T-cell (primary cell): ENCODE data around the gene TBCEL. TPM values are rescaled to one million over a fixed set of nuclear protein-coding genes. Genes with fewer than 3 reads are reported as not detected.

Source experiments
- ATAC-seq, 4 experiments: fragments of 200-7000 bp in 3 of 4; fragments of 150-1000 bp in 1 of 4; cut with Tn5 transposase; replicated peaks in 1 of 4; 1 replicate in 3 of 4; 2 replicates in 1 of 4; pipeline ENCODE4 v1.10.0; 2021; ENCODE audit warnings: moderate library complexity in 3 of 4, mild to moderate bottlenecking in 2 of 4, moderate number of reproducible peaks in 1 of 4
- CTCF ChIA-PET, 2 donors: fragments of 300-600 bp; sonication (Branson Sonifier 250); formaldehyde crosslinking; loops; one replicate each; lab custom pipeline; 2022; ENCODE audit warnings: antibody characterized with exemption in 2 of 2; lab: Charles Lee
- POLR2A ChIA-PET, 2 donors: fragments of 300-600 bp; sonication (Branson Sonifier 250); formaldehyde crosslinking; loops; one replicate each; lab custom pipeline; 2022; ENCODE audit warnings: antibody characterized with exemption in 2 of 2; lab: Charles Lee
- DNase-seq, 35 experiments: peaks; one replicate each; pipeline versions ENCODE4 v3.0.0 to v3.0.0-alpha.2; 2013 to 2023
- H3K27ac ChIP-seq: one replicate; pipeline ENCODE4 v1.5.1; 2013; ENCODE audit warnings: low read length
- H3K27me3 ChIP-seq, 2 experiments: replicated peaks in 1 of 2; 1 replicate in 1 of 2; 2 replicates in 1 of 2; pipeline versions ENCODE4 v1.6.1 to v1.7.0; 2013; ENCODE audit warnings: low read length in 1 of 2, mixed read lengths in 1 of 2; ENCODE audit not compliant: control insufficient read depth in 2 of 2, insufficient read depth in 2 of 2; ENCODE audit errors: extremely low read depth in 1 of 2
- H3K36me3 ChIP-seq, 2 donors: 1 replicate in 1 of 2; 2 replicates in 1 of 2; pipeline versions ENCODE4 v1.6.1 to v1.7.0; 2013; ENCODE audit warnings: low read length in 1 of 2; ENCODE audit not compliant: control insufficient read depth in 2 of 2, insufficient read depth in 1 of 2; ENCODE audit errors: extremely low read depth in 1 of 2
- H3K4me1 ChIP-seq, 2 experiments: 1 replicate in 1 of 2; 2 replicates in 1 of 2; pipeline versions ENCODE4 v1.6.1 to v1.7.0; 2013; ENCODE audit warnings: low read length in 2 of 2, mixed read lengths in 1 of 2; ENCODE audit not compliant: insufficient read depth in 2 of 2, control insufficient read depth in 1 of 2; ENCODE audit errors: extremely low read depth in 1 of 2
- H3K4me3 ChIP-seq, 2 donors: 1 replicate in 1 of 2; 2 replicates in 1 of 2; pipeline versions ENCODE4 v1.5.1 to v1.7.0; 2013; ENCODE audit warnings: mild to moderate bottlenecking in 2 of 2, low read length in 1 of 2, moderate library complexity in 1 of 2; ENCODE audit not compliant: control insufficient read depth in 1 of 2; ENCODE audit errors: extremely low read depth in 1 of 2
- H3K9me3 ChIP-seq: 2 replicates; pipeline ENCODE4 v1.7.0; 2013
- H3K27ac Mint-ChIP-seq, 2 donors: one replicate each; pipeline ENCODE4 v1.8.0; 2020 to 2021; ENCODE audit warnings: mild to moderate bottlenecking in 2 of 2, mixed read lengths in 2 of 2
- H3K27me3 Mint-ChIP-seq, 2 donors: one replicate each; pipeline ENCODE4 v1.8.0; 2021 to 2022; ENCODE audit warnings: mixed read lengths in 2 of 2
- H3K36me3 Mint-ChIP-seq: one replicate; pipeline ENCODE4 v1.8.0; 2021; ENCODE audit warnings: mixed read lengths
- H3K4me1 Mint-ChIP-seq, 3 donors: one replicate each; pipeline ENCODE4 v1.8.0; 2020 to 2022; ENCODE audit warnings: mixed read lengths in 3 of 3, mild to moderate bottlenecking in 1 of 3
- H3K4me3 Mint-ChIP-seq, 3 donors: one replicate each; pipeline ENCODE4 v1.8.0; 2020 to 2022; ENCODE audit warnings: mild to moderate bottlenecking in 3 of 3, mixed read lengths in 3 of 3, moderate library complexity in 3 of 3
- H3K9me3 Mint-ChIP-seq, 3 donors: one replicate each; pipeline ENCODE4 v1.8.0; 2020 to 2022; ENCODE audit warnings: mixed read lengths in 3 of 3
- WGBS: methylation state at CpG from one replicate; pipeline ENCODE4 v1.1.5; 2013; ENCODE audit warnings: missing lambda C conversion rate; ENCODE audit not compliant: insufficient coverage; 5-methylcytosine and 5-hydroxymethylcytosine counted together
- total RNA-seq, 35 experiments: library from RNA in 6 of 35; stranded (reverse) in 6 of 35; fragments of 120-200 nt in 1 of 35; gene quantifications; one replicate each; pipeline versions ENCODE4 v1.2.1 to v1.2.4 and lab custom pipeline; 2013 to 2026

Gene TBCEL
- total RNA-seq, 5 donors from 2014 or later (not counting 1 experiment from before 2014, with no cell fraction given): 16.0 to 26.4 (median 19.0) TPM

DNA sequence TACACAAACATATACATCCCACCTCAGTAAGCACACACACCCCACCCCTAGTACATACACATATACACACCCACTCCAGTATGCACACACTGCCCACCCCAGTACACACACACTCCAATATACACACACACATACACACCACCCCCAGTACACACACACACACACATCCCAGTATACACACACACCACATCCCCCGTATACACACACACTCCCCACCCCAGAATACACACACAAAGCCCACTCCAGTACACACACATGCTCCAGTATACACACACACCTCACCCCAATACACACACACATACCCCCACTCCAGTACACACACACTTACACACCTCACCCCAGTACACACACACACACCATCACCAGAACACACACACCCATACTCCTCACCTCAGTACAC is 84.5 kb downstream of the TBCEL start:
- no peak for DNase-seq
- Mint-ChIP-seq H3K36me3 (no peaks in the 10 kb centered on the region), H3K4me1 (peaks cover 0 to 7% (median 3%) of the 10 kb centered on the region in 3 donors), H3K27ac (no peak overlapping the region), H3K9me3 (no peaks in the 10 kb centered on the region), H3K4me3 (no peak overlapping the region), H3K27me3 (peaks cover 7 to 12% of the 10 kb centered on the region in 2 donors)
- no peak for ATAC-seq
- H3K27ac ChIP-seq: no peak overlapping the region
- H3K9me3 ChIP-seq: no peaks in the 10 kb centered on the region
- H3K27me3 ChIP-seq: peaks cover 2 to 10% of the 10 kb centered on the region in 2 experiments
- H3K36me3 ChIP-seq: no peaks in the 10 kb centered on the region
- ChIA-PET CTCF (no interaction called here), POLR2A (no interaction called here)
- H3K4me3 ChIP-seq: no peak overlapping the region
- WGBS: 92% methylated on average over 1 of the region's 1 CpG
- no peaks in the 10 kb centered on the region for H3K4me1 ChIP-seq

DNA sequence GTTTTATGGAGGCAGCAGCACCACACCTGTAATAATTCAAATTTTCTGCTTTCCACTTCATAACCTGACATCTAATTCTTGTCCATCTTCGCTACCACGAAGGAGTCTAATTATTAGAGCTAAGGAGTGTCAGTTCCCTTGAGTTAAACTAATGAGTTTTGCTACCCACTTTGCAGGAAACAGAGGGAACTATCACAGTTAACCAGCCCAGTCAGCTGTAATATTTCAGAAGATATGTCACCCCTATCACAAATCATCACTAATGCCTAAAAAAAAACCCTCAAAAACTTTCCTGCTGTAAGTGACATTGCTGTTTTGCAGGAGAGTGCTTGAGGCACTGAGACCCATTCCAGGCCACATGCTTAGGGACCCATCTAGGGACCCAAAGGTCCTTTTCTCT is 85.6 kb downstream of the TBCEL start:
- ChIA-PET CTCF (no interaction called here), POLR2A (no interaction called here)
- Histone ChIP-seq H3K4me3 (no peak overlapping the region), H3K36me3 (no peaks in the 10 kb centered on the region), H3K27ac (no peak overlapping the region), H3K9me3 (no peaks in the 10 kb centered on the region), H3K4me1 (no peaks in the 10 kb centered on the region), H3K27me3 (peaks cover 2 to 13% of the 10 kb centered on the region in 2 experiments)
- no CpG with 5 or more reads among the region's 2 CpGs for WGBS
- DNase-seq (no peak), ATAC-seq (no peak)
- Mint-ChIP-seq H3K4me1 (peaks cover 0 to 7% (median 3%) of the 10 kb centered on the region in 3 donors), H3K27ac (no peak overlapping the region), H3K9me3 (no peaks in the 10 kb centered on the region), H3K27me3 (peaks cover 7 to 13% of the 10 kb centered on the region in 2 donors), H3K4me3 (no peak overlapping the region), H3K36me3 (no peaks in the 10 kb centered on the region)

DNA sequence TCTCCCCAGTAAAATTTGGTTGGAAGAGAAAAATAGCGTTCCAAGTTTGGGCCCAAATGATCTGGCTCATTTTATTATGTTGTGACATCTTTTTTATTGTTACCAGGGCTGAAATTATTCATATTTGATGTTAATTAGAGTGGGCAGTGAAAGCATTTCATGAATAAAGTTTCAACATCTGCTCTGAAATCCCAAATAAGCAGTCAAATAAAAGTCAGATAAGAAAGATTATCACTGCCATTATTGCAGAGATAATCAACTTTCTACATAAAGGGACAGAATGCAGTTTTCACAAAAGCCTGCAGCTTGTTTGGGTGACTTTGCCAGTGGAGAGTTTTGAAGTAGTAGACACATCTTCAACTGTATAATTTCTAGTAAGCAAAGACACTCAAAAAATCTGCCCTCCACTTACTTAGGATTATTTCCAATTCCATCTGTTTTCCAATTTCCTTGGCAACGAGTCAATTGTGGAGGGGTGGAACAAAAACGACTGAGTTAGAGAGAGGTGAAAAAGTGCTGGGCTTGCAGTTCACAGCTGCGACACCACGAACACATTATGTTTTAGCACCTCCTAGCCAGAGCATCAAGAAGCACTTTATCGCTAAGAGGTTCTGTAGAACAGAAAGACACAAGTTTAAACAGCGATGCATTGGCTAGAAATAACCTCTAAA is 86.1 kb downstream of the TBCEL start:
- Histone ChIP-seq H3K36me3 (no peaks in the 10 kb centered on the region), H3K4me1 (no peaks in the 10 kb centered on the region), H3K9me3 (no peaks in the 10 kb centered on the region), H3K27me3 (peaks cover 2 to 13% of the 10 kb centered on the region in 2 experiments), H3K4me3 (no peak overlapping the region), H3K27ac (no peak overlapping the region)
- H3K36me3 Mint-ChIP-seq: no peaks in the 10 kb centered on the region
- H3K27me3 Mint-ChIP-seq: peaks cover 7 to 13% of the 10 kb centered on the region in 2 donors
- H3K9me3 Mint-ChIP-seq: no peaks in the 10 kb centered on the region
- ChIA-PET POLR2A (interaction anchor here (0.7 kb wide), 2 partner anchors 43 to 367 kb away, joined by 3 to 4 read pairs; no protein-coding TSS in a partner anchor), CTCF (no interaction called here)
- DNase-seq (no peak), ATAC-seq (no peak)
- peaks cover 0 to 7% (median 3%) of the 10 kb centered on the region in 3 donors for H3K4me1 Mint-ChIP-seq
- H3K4me3 Mint-ChIP-seq: no peak overlapping the region
- no peak overlapping the region for H3K27ac Mint-ChIP-seq
- 81% methylated on average over 3 of the region's 7 CpGs for WGBS

DNA sequence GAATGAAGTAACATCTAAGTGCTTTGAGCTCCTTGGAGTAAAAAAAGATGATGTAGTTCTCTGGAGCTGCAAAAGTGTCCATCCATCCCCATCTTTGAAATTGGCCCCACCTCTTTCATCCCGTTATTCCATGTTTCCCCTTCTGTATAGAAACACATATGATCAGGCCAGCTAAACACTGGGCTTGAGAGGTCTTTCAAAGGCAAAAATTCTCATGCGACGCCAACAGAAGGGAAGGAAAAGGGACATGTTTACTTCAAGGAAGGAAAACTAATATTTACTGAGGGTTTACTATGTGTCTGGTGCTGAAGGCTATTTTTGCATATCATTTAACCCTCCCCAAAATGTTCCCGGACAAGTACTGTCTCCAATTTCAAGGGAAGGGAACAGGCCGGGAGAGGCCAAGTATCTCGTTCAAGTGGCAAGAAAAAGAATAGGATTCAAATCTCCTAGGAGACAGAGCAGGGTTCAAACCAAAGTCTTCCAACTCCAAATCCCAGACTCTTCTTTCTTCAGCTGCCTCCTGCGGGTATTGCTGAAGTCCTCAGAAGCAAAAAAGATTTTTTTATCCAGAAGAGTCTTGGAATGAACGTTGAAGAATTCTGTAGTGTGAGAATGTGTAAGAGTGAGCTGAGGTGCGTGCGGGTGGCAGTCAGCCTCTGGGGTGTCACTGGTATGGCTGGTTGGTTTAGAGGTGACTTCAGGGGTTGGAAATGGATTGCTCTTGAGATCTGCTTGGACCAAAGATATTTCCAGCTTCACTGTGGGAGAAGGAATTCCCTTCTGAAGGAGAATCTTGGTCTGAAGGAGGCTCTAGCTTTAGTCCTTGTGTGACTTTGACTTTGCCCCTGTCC is 87.2 kb downstream of the TBCEL start:
- ChIA-PET CTCF (interaction anchor here in 1 of 2 donors (0.6 kb wide), 1 partner anchor 229 kb away, joined by 3 read pairs; no protein-coding TSS in a partner anchor), POLR2A (interaction anchor here in 1 of 2 donors (0.7 kb wide), 1 partner anchor 44 kb away, joined by 3 read pairs; no protein-coding TSS in a partner anchor)
- 84% methylated on average over 3 of the region's 10 CpGs for WGBS
- H3K27me3 ChIP-seq: peaks cover 2 to 13% of the 10 kb centered on the region in 2 experiments
- no peaks in the 10 kb centered on the region for H3K9me3 Mint-ChIP-seq
- no peaks in the 10 kb centered on the region for H3K36me3 ChIP-seq
- peaks cover 7 to 13% of the 10 kb centered on the region in 2 donors for H3K27me3 Mint-ChIP-seq
- no peak for DNase-seq
- H3K4me1 ChIP-seq: no peaks in the 10 kb centered on the region
- no peak for ATAC-seq
- no peaks in the 10 kb centered on the region for H3K9me3 ChIP-seq
- H3K36me3 Mint-ChIP-seq: no peaks in the 10 kb centered on the region
- H3K27ac Mint-ChIP-seq: no peak overlapping the region
- H3K4me1 Mint-ChIP-seq: peaks cover 0 to 7% (median 3%) of the 10 kb centered on the region in 3 donors
- H3K4me3 ChIP-seq: no peak overlapping the region
- no peak overlapping the region for H3K4me3 Mint-ChIP-seq
- no peak overlapping the region for H3K27ac ChIP-seq

DNA sequence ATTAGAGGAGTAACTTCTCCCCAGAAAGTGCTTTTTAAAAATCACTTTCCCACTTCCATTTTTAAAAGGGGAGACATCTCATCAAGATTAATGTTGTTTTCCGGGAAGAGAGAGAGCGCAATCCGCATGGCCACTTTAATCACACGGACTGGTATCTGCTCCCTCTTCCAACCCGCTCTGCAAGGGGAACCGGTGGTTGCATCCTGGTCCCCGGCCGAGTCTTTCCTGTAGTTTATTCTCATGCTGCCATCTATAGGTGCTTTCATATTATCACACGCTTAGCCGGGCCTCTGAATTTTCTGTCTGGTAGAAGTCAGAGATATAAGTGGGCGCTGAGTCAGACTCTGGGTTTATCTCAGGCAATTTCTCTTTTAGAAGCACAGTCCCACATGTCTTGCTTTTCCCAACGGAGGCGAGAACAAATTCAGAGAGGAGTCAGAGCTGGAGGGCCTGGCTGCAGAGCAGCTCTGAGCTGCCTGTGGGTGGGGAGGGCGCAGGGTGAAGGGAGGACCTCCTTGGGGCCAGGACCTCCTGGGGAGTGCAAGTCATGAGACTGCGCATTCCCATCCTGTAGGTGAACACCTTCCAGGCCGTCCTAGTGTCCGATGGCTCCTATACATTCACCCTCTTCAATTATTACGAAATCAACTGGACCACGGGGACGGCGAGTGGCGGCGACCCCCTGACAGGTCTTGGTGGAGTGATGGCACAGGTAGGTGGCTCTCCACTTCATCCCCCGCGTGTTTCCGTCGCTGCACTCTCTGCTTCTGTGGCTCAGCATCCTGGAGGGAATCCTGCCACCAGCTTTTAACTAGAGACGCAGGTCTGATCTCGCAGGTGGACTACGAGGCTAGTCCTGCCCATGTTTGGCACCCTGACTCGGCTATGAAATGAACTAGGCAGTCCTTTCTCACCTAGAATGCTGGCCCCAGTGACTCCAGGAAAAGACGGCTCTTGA is 88.9 kb downstream of the TBCEL start:
- Mint-ChIP-seq H3K27ac (no peak overlapping the region), H3K4me1 (peaks cover 0 to 7% (median 3%) of the 10 kb centered on the region in 3 donors), H3K4me3 (no peak overlapping the region), H3K9me3 (no peaks in the 10 kb centered on the region), H3K27me3 (peaks cover 7 to 13% of the 10 kb centered on the region in 2 donors), H3K36me3 (no peaks in the 10 kb centered on the region)
- ChIA-PET POLR2A (no interaction called here), CTCF (no interaction called here)
- 72% methylated on average over 10 of the region's 32 CpGs for WGBS
- no peaks in the 10 kb centered on the region for H3K4me1 ChIP-seq
- no peaks in the 10 kb centered on the region for H3K9me3 ChIP-seq
- no peak overlapping the region for H3K27ac ChIP-seq
- no peaks in the 10 kb centered on the region for H3K36me3 ChIP-seq
- DNase-seq (peak in 18 of 35 experiments; percentile 2 to 40 (median 8)), ATAC-seq (peak; percentile 48 to 57 (median 50))
- peaks cover 2 to 13% of the 10 kb centered on the region in 2 experiments for H3K27me3 ChIP-seq
- H3K4me3 ChIP-seq: no peak overlapping the region
